AG09309 (cell line): Measurements from ENCODE around the gene SMYD1.

Source experiments
- DNase-seq: peaks from one replicate; pipeline ENCODE4 v3.0.0-alpha.2; 2010; ENCODE audit warnings: low read depth
- H3K4me3 ChIP-seq: 2 replicates; pipeline ENCODE4 v1.5.1; 2011; ENCODE audit warnings: mild to moderate bottlenecking, low read depth, low read length, moderate library complexity; ENCODE audit not compliant: control insufficient read depth
- CTCF ChIP-seq: IDR thresholded peaks from 2 replicates; pipeline ENCODE4 v1.5.1; 2011; ENCODE audit warnings: mild to moderate bottlenecking, low read depth, low read length, inconsistent platforms; ENCODE audit not compliant: insufficient read depth, control insufficient read depth; ENCODE audit errors: missing control alignments

SMYD1 gene

GRCh38 chr2:88048541-88048940 lies 19.1 kb upstream of the SMYD1 start:
- DNase-seq = no peak
- TF ChIP-seq CTCF = no peak
- no peak overlapping the region for H3K4me3 ChIP-seq

GRCh38 chr2:88049622-88050021 lies 18.0 kb upstream of the SMYD1 start:
- no peak for DNase-seq
- no peak for TF ChIP-seq CTCF
- H3K4me3 ChIP-seq = no peak overlapping the region

GRCh38 chr2:88051792-88052191 lies 15.8 kb upstream of the SMYD1 start:
- no peak for DNase-seq
- no peak overlapping the region for H3K4me3 ChIP-seq
- TF ChIP-seq CTCF = no peak

GRCh38 chr2:88053296-88053695 lies 14.3 kb upstream of the SMYD1 start:
- peak; percentile 82 for DNase-seq
- TF ChIP-seq CTCF = no peak
- H3K4me3 ChIP-seq = no peak overlapping the region

GRCh38 chr2:88053934-88054781 lies 13.5 kb upstream of the SMYD1 start:
- no peak for DNase-seq
- peak overlapping the region; percentile 92 for H3K4me3 ChIP-seq

GRCh38 chr2:88054782-88055370 lies 12.7 kb upstream of the SMYD1 start:
- DNase-seq = no peak
- TF ChIP-seq CTCF = no peak
- H3K4me3 ChIP-seq = peak overlapping the region; percentile 92

More at GRCh38 chr2:88053934-88054781, 13.5 kb upstream of the SMYD1 start:
- TF ChIP-seq CTCF = no peak
